ELR (cell line): ENCODE measurements around the gene TMEM258.

Experiments used
- DNase-seq: peaks from one replicate; pipeline ENCODE4 v3.0.0-alpha.2; 2015; ENCODE audit warnings: low read depth

TMEM258 gene

GRCh38 chr11:61775606-61776554 is 16.5 kb downstream of the TMEM258 start:
- no peak for DNase-seq

GRCh38 chr11:61775106-61775505 is 17.3 kb downstream of the TMEM258 start:
- DNase-seq: no peak

- no peak for DNase-seq
Measured at GRCh38 chr11:61774411-61774810, 18.0 kb downstream of the TMEM258 start.

- no peak for DNase-seq
Measured at GRCh38 chr11:61773809-61774208, 18.6 kb downstream of the TMEM258 start.

- no peak for DNase-seq
Measured at GRCh38 chr11:61773356-61773755, 19.0 kb downstream of the TMEM258 start.

- DNase-seq: no peak
Measured at GRCh38 chr11:61771985-61772455, 20.4 kb downstream of the TMEM258 start.

- DNase-seq: no peak
Measured at GRCh38 chr11:61771195-61771894, 21.1 kb downstream of the TMEM258 start.

GRCh38 chr11:61769946-61770683 is 22.3 kb downstream of the TMEM258 start:
- DNase-seq: no peak

- peak; percentile 39 for DNase-seq
Measured at GRCh38 chr11:61769169-61769920, 23.1 kb downstream of the TMEM258 start.

- no peak for DNase-seq
Measured at GRCh38 chr11:61768376-61769076, 23.9 kb downstream of the TMEM258 start.

- DNase-seq: no peak
Measured at GRCh38 chr11:61766353-61766841, 26.0 kb downstream of the TMEM258 start.

- DNase-seq: no peak
Measured at GRCh38 chr11:61765550-61766253, 26.7 kb downstream of the TMEM258 start.

- no peak for DNase-seq
Measured at GRCh38 chr11:61764606-61765260, 27.7 kb downstream of the TMEM258 start.

- no peak for DNase-seq
Measured at GRCh38 chr11:61763930-61764605, 28.3 kb downstream of the TMEM258 start.

- DNase-seq: no peak
Measured at GRCh38 chr11:61762798-61763197, 29.6 kb downstream of the TMEM258 start.

GRCh38 chr11:61762223-61762615 is 30.2 kb downstream of the TMEM258 start:
- no peak for DNase-seq

- DNase-seq: no peak
Measured at GRCh38 chr11:61761440-61762222, 30.8 kb downstream of the TMEM258 start.

GRCh38 chr11:61760946-61761345 is 31.5 kb downstream of the TMEM258 start:
- DNase-seq: no peak
